Nucleus accumbens (tissue), 56 donors: Measurements from ENCODE around the gene RAB44.
A peak's percentile ranks its signal among the peaks of the same experiment; 100 is the strongest.

Experiments used
- DNase-seq, 56 donors: peaks; one replicate each; lab custom pipeline; 2025; lab: John Stamatoyannopoulos, UW

RAB44 gene

GRCh38 chr6:36668591-36668990 lies 29.0 kb upstream of the RAB44 start:
- DNase-seq, result no peak

DNA sequence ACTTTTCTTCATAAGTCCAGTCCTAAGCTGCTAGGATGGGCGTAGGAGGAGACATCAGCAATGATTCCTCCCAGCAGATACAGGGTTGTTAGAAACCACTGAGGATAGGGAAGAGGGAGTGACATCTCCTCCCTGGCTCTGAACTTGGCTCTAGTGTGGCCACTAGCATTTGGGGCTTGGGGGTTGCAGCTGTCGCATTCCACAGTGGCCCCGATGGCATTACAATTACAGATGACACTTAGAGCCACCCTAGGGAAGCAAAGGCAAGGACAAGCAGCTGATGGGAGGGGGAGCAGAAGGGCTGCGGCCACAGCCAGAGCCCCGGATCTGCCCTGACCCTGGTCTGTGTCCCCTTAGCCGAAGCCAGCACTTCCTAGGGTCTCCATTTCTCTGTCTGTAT lies 28.6 kb upstream of the RAB44 start:
- no peak for DNase-seq

DNA sequence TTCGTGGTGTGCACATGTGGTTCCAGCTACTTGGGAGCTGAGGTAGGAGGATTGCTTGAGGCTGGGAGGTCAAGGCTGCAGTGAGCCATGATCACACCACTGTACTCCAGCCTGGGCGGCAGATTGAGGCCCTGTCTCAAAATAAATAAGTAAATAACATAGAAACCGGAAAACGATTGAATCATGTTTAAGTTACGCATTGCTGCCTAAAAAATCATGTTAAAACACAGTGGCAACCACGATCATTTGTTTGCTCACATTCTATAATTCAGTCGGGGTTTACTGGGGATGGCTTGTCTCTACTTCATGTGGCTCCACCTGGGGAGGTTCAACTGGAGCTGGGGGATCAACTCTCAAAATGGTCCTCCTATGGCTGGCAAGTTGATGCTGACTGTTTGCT lies 27.4 kb upstream of the RAB44 start:
- no peak for DNase-seq

DNA sequence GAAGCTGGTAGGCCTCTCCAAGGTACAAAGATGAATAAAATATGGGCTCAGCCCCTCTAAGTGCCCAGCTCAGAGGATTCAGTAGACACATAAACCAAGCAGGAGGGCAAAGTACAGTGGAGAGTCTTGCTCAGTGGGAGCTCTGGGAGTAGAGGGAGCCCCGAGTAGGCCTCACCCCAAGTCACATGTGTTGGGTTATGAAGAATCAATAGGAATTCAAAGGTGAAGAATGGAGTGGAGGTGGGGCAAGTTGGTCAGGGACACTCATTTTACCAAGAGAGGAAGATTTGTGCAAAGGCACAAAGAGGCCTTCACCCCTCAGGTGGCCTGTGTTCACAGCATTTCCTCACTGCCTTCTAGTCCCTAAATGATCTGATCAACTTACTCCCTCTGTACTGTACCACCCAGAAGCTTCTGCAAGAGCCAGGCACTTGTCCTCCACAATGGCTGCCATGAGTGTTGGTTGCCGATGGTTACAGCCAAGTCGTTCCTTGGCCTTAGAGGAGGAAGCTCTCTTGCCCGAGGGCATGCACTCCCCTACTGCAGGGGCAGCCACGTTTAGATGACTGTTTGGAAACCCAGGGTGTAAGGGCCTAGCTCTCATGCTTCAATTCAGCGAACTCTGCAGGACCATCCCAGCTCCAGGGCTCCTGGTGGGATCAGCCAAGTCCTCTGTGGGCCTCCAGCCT lies 25.8 kb upstream of the RAB44 start:
- no peak for DNase-seq

DNA sequence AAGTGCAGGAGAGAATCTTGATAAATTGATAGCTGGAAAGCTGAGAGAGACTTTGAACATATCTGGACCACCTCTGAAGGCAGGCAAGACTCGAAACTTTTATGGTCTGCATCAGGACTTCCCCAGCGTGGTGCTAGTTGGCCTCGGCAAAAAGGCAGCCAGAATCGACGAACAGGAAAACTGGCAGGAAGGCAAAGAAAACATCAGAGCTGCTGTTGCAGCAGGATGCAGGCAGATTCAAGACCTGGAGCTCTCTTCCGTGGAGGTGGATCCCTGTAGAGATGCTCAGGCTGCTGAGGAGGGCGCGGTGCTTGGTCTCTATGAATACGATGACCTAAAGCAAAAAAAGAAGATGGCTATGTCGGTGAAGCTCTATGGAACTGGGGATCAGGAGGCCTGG lies 23.7 kb upstream of the RAB44 start:
- DNase-seq, result no peak

GRCh38 chr6:36674942-36675341 lies 22.7 kb upstream of the RAB44 start:
- no peak for DNase-seq

DNA sequence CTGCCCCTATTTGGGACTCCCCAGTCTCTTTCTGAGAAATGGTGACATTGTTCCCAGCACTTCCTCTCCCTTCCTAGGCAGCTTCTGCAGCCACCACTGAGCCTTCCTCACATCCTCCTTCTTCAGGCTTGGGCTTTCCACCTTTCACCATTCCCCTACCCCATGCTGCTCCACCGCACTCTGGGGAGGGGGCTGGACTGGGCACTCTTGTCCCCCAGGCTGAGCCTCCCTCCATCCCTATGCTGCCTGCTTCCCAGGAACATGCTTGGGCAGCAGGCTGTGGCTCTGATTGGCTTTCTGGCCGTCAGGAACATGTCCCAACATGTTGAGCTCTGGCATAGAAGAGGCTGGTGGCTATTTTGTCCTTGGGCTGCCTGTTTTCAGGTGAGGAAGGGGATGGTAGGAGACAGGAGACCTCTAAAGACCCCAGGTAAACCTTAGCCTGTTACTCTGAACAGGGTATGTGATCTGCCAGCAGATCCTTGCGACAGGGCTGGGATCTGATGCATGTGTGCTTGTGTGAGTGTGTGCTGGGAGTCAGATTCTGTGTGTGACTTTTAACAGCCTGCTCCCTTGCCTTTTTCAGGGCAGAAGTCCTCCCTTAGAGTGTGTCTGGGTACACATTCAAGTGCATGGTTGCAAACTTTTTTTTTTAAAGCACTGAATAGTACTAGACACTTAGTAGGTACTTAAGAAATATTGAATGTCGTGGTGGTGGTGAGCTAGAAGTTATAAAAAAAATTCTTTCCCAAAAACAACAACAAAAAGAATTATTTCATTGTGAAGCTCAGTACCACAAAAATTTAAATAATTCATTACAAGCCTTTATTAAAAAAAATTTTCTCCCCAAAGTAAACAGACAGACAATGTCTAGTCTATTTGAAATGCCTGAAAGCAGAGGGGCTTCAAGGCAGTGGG lies 21.2 kb upstream of the RAB44 start:
- no peak for DNase-seq

DNA sequence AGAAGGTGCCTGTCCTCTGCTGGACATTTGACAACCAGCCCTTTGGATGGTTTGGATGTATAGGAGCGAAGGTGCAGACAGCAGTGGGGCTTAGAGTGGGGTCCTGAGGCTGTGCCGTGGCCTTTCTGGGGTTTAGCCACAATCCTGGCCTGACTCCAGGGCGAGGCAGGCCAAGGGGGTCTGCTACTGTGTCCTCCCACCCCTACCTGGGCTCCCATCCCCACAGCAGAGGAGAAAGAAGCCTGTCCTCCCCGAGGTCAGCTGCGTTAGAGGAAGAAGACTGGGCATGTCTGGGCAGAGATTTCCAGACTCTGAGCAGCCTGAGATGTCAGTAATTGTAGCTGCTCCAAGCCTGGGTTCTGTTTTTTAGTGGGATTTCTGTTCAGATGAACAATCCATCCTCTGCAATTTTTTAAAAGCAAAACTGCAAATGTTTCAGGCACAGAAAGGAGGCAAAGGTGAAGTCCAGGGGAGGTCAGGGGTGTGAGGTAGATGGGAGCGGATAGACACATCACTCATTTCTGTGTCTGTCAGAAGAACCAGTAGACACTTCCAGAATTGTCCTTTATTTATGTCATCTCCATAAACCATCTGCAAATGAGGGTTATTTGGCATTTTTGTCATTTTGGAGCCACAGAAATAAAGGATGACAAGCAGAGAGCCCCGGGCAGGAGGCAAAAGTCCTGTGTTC lies 20.4 kb upstream of the RAB44 start:
- DNase-seq, result no peak

- DNase-seq, result no peak
Measured at GRCh38 chr6:36677753-36678487, 19.7 kb upstream of the RAB44 start.

- peak in 53 of 56 donors; percentile 20 to 87 (median 61) for DNase-seq
Measured at GRCh38 chr6:36678488-36679042, 19.1 kb upstream of the RAB44 start, which contains the start of gene CDKN1A. TSS of gene CDKN1A (plus strand) at chr6:36678714. CDS start at chr6:36684102, 5,388 bp downstream.

DNA sequence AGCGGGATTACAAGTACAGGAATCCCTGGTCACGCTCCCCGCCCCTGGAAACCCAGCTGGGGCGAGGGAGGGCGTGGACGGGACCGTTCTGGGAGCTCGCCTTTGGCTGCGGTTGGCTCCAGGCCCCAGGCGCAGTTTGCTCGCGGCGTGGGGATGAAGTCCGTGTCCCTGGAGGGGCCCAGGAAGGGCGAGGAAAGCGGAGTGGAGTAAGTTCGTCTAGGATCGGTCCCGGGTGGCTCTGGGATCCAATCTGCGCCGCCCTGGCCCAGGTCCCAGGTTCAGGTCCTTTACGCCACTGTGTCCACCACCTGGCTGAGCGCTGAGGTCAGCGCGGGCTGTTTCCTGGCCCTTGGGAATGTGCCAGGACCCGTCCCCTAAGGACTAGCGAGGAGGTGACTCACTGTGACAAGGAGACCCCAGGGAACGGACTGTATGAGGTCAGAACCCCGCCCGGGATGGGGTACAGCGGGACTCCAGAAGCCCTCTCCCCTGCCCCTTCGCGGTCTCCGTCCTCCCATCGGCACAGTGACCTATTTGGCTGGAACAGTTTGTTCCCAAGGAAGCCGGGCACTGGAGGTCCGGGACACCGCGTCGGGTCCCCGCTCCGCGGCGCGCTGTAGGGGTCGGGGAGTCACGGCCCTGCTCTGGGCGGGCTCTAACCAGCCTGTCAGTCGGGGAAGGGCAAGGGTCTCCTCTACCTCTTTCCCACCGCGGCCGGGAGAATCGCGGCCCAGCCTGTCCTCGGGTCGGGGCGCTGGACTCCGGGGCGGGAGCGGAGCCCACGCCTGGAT lies 18.4 kb upstream of the RAB44 start:
- peak in 18 of 56 donors; percentile 16 to 72 (median 44) for DNase-seq

DNA sequence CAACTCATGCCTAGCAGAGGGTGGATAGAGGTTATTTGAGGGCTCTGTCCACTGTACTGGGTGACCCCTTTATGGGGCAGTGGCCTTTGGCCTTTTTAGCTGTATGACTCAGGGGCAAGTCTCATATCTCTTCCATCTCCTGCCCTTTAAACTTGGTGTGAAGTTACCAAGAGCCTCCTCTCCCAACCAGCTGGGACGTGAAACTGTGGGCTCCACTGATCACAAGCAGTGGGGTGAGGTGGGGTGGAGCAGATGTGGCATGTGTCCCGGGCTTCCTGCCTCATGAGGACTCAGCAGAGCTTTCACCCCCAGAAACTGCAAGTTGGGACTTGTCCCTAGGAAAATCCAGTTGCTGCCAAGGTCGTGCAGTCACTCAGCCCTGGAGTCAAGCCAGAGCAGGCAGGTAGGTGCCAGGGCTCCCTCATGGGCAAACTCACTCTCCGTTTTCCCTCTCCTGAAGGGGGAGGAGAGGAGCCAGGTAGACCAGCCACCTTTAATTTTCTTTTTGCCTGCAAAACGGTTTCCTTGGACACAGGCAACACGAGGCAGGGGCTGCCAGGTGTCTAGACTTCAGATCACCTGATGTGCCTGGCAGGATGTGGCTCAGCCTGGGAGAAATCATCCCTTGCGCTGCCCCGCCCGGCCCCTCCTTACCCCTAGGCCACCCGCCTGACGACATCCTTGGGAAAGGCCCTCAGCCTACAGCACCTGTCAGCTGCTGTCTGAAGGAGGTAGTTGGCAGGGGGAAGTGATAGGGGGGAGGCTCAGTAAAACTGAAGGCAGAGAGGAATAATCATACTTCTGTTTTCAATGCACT lies 15.1 kb upstream of the RAB44 start:
- DNase-seq, result no peak

- no peak for DNase-seq
Measured at GRCh38 chr6:36683145-36683655, 14.4 kb upstream of the RAB44 start.

DNA sequence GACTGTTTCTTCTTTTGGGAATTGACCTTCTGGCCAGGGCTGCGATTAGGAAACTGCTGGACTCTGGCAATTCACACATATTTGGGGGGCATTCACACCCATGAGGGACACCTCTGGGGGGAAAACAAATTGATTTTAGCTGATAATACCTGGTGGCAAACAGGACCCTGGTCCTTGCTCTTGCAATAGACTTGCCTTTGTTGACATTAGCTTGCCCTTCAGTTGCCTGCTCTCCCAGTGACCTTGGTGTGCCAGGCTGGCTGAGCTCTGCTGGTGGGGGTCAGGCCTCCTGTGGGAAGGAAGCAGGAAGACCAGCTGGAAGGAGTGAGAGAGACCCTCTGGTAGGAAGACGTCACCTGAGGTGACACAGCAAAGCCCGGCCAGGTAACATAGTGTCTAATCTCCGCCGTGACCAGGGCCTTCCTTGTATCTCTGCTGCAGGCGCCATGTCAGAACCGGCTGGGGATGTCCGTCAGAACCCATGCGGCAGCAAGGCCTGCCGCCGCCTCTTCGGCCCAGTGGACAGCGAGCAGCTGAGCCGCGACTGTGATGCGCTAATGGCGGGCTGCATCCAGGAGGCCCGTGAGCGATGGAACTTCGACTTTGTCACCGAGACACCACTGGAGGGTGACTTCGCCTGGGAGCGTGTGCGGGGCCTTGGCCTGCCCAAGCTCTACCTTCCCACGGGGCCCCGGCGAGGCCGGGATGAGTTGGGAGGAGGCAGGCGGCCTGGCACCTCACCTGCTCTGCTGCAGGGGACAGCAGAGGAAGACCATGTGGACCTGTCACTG lies 13.8 kb upstream of the RAB44 start:
- DNase-seq, result no peak

GRCh38 chr6:36684447-36684812 lies 13.2 kb upstream of the RAB44 start:
- no peak for DNase-seq

DNA sequence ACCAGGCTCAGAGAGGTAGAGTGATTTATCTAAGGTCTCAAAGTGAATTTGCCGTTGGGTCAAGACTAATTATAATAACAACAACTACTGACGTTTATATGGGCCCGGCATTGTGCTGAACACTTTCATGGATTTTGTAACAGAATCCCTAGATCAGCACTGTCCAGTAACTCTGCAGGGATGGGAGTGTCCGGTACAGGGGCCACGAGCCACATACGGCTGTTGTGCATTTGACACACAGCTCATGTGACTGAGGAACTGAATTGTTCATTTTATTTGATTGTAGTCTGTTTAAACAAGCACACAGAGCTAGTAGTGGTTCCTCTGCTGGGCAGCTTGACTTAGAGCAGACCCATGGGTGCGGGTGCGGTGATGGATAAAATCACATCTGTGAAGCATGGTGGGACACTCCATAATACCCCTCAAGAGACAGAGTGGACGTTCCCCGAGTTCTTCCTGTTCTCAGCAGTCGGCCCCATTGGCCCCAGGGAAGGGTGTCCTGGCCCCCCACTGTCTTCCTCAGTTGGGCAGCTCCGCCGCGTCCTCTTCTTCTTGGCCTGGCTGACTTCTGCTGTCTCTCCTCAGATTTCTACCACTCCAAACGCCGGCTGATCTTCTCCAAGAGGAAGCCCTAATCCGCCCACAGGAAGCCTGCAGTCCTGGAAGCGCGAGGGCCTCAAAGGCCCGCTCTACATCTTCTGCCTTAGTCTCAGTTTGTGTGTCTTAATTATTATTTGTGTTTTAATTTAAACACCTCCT lies 12.3 kb upstream of the RAB44 start:
- no peak for DNase-seq
